Neural progenitor cell (in vitro differentiated cells): ENCODE data around the gene R3HDM1.

Experiments
- CTCF ChIP-seq: fragments of 200-600 bp; sonication (generic); IDR thresholded peaks from 2 replicates; pipeline ENCODE4 v1.5.1; 2017; ENCODE audit warnings: antibody characterized with exemption, mild to moderate bottlenecking
- EZH2 ChIP-seq: fragments of 200-600 bp; sonication (generic); IDR thresholded peaks from 2 replicates; pipeline ENCODE4 v1.6.1; 2017; ENCODE audit warnings: antibody characterized with exemption, mild to moderate bottlenecking, moderate library complexity

DNA sequence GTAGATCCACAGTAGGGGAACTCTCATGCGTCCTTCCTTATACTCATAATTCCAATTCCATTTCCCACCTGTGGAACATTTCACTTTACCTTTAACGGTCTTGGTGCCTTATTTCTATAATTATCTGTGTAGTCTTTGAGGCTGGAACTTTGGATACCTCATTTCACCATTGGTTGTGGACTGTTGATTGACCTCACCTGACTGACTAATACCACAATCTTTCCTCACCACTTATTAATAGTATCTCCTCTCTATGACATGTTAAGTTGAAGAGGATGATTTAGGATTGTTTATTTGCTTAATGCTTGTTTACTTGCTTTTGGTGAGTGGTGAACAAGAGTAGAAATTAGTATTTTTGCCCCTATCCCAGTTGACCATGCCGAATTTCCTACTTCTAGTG lies 50.0 kb downstream of the R3HDM1 start:
- TF ChIP-seq CTCF (no peak), EZH2 (no peak)
